Left ventricle myocardium inferior (tissue), 1 donor: ENCODE results near the gene AKT1S1. TPM values are rescaled to one million over a fixed set of nuclear protein-coding genes. Genes with fewer than 3 reads are reported as not detected.

Source experiments
- DNase-seq: peaks from one replicate; pipeline ENCODE4 v3.0.0-alpha.2; 2020
- H3K27ac ChIP-seq: fragments of 200-600 bp; replicated peaks from 2 replicates; pipeline ENCODE4 v1.8.0; 2021
- H3K27me3 ChIP-seq: fragments of 200-600 bp; 2 replicates; pipeline ENCODE4 v1.8.0; 2021; ENCODE audit warnings: low read depth
- H3K36me3 ChIP-seq: fragments of 200-600 bp; 2 replicates; pipeline ENCODE4 v1.8.0; 2021
- H3K4me1 ChIP-seq: fragments of 200-600 bp; 2 replicates; pipeline ENCODE4 v1.8.0; 2021
- H3K4me3 ChIP-seq: fragments of 200-600 bp; 2 replicates; pipeline ENCODE4 v1.8.0; 2021; ENCODE audit warnings: mild to moderate bottlenecking, moderate library complexity
- H3K9me3 ChIP-seq: fragments of 200-600 bp; replicated peaks from 2 replicates; pipeline ENCODE4 v1.8.0; 2021
- intact Hi-C: fragments of 100-400 bp; cut with micrococcal nuclease; formaldehyde crosslinking; loops from one replicate; pipeline ENCODE4 v1.11.0; 2022
- total RNA-seq: library from RNA; stranded (reverse); fragmentation: NEBNext Ultra II Directional; extraction: Animal tissue kit (Norgen Biotek cat#: 25700); gene quantifications from one replicate; pipeline ENCODE4 v1.2.1, GENCODE V29; 2021
- TF ChIP-seq, protein P1 (sequence below): fragments of 200-600 bp; IDR thresholded peaks from 2 replicates; pipeline ENCODE4 v1.8.0; 2021; ENCODE audit warnings: antibody characterized with exemption, mild to moderate bottlenecking, borderline replicate concordance
- donor health status: DM: no; HTN: yes; CAD: no; lungs with severe emphysema.

The AKT1S1 gene
- total RNA-seq, 1 donor from 2014 or later: 36.0 TPM

DNA sequence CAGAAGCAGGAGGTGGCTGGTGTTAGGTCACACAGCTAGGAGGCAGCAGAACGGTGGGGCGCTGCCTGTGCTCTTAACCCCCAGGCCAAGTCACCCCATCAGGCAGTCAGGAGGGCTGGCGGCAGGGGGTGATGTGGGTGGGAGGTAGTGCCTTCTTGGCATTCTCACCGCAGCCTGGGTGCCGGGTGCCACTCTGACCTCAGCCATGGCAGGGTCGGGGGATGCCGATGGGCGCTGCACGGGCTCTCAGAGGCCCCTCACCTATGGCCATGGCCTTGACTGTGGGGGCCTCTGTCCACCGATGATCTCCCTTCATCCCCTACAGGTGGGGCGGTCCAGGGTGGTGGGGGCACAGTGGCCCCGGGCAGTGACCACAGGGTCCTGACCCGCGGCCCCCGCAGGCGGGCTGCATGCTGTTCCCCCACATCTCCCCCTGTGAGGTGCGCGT is 20.6 kb downstream of the AKT1S1 start:
- TF ChIP-seq, protein P1, sequence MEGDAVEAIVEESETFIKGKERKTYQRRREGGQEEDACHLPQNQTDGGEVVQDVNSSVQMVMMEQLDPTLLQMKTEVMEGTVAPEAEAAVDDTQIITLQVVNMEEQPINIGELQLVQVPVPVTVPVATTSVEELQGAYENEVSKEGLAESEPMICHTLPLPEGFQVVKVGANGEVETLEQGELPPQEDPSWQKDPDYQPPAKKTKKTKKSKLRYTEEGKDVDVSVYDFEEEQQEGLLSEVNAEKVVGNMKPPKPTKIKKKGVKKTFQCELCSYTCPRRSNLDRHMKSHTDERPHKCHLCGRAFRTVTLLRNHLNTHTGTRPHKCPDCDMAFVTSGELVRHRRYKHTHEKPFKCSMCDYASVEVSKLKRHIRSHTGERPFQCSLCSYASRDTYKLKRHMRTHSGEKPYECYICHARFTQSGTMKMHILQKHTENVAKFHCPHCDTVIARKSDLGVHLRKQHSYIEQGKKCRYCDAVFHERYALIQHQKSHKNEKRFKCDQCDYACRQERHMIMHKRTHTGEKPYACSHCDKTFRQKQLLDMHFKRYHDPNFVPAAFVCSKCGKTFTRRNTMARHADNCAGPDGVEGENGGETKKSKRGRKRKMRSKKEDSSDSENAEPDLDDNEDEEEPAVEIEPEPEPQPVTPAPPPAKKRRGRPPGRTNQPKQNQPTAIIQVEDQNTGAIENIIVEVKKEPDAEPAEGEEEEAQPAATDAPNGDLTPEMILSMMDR: no peak
- H3K27me3 ChIP-seq: no peaks in the 10 kb centered on the region
- intact Hi-C loops: no loop called here
- H3K36me3 ChIP-seq: peaks cover 71% of the 10 kb centered on the region
- H3K4me3 ChIP-seq: no peak overlapping the region
- peaks cover 44% of the 10 kb centered on the region for H3K4me1 ChIP-seq
- no peak overlapping the region for H3K27ac ChIP-seq
- H3K9me3 ChIP-seq: no peaks in the 10 kb centered on the region
- DNase-seq: no peak

DNA sequence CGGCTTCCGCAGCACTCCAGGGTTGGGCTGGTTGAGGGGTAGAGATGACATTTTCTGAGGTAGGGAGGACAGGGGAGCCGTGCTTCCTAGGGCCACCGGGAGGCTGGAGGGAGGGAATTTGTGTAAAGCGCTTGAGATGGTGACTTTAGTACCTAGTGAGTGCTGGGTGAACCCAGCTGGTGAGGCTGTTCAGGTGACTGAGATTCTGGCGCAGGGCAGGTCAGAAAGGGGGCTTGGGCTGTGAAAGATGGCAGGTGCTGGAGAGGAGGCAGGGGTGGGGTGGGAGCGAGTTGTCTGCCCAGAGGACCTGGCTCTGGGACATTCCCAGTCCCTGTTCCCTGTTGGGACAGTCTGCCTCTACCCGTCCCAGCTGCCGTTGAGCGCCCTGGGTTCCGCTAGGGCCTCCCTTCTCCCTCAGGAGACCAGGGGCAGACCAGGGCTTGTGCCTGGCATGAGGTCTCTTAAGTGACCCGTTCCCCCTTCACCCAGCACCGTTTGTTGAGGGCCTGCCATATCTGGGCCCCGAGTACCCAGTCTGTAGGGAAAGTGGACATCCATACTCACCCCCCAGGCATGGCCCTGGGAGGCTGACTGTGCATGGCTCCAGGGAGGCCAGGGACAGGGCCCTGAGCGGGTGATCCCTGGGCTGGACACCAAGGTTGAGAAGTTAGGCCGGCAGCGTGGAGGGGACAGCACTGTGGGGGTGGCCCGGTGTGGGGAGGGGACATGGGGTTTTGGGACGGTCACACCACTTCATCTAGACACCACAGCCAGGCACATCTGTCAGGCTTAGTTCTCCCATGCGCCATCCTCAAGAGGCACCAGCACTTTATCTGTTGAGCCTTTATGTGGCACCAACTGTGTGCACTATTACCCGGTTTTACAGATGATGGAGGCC is 21.2 kb downstream of the AKT1S1 start:
- H3K27me3 ChIP-seq: no peaks in the 10 kb centered on the region
- no peak overlapping the region for H3K27ac ChIP-seq
- intact Hi-C loops: no loop called here
- H3K9me3 ChIP-seq: no peaks in the 10 kb centered on the region
- H3K36me3 ChIP-seq: peaks cover 65% of the 10 kb centered on the region
- H3K4me1 ChIP-seq: peaks cover 38% of the 10 kb centered on the region
- no peak overlapping the region for H3K4me3 ChIP-seq
- TF ChIP-seq, protein P1: no peak
- DNase-seq: no peak

DNA sequence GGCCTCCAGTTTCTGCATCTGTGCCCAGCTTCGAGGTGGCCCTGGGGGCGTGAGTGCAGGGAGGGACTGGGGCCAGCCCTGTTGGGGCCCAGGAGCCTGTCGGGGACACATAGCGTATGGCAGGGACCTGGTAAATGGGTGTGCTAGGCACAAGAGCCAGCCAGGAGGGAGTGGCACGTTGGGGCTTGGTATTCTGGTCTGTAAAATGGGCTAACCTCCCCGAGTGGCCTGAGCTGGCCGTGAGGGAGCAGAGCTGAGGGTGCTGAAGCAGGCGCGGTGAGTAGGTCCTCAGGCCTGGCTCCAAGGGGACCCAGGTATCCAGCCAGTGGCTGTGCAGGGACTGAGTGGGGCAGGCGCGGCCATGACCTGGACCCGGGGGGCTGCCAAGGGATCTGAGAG is 21.9 kb downstream of the AKT1S1 start:
- Histone ChIP-seq H3K27ac (no peak overlapping the region), H3K36me3 (peaks cover 58% of the 10 kb centered on the region), H3K9me3 (no peaks in the 10 kb centered on the region), H3K4me3 (no peak overlapping the region), H3K4me1 (peaks cover 37% of the 10 kb centered on the region), H3K27me3 (no peaks in the 10 kb centered on the region)
- intact Hi-C loops: no loop called here
- DNase-seq: no peak
- TF ChIP-seq, protein P1: no peak

DNA sequence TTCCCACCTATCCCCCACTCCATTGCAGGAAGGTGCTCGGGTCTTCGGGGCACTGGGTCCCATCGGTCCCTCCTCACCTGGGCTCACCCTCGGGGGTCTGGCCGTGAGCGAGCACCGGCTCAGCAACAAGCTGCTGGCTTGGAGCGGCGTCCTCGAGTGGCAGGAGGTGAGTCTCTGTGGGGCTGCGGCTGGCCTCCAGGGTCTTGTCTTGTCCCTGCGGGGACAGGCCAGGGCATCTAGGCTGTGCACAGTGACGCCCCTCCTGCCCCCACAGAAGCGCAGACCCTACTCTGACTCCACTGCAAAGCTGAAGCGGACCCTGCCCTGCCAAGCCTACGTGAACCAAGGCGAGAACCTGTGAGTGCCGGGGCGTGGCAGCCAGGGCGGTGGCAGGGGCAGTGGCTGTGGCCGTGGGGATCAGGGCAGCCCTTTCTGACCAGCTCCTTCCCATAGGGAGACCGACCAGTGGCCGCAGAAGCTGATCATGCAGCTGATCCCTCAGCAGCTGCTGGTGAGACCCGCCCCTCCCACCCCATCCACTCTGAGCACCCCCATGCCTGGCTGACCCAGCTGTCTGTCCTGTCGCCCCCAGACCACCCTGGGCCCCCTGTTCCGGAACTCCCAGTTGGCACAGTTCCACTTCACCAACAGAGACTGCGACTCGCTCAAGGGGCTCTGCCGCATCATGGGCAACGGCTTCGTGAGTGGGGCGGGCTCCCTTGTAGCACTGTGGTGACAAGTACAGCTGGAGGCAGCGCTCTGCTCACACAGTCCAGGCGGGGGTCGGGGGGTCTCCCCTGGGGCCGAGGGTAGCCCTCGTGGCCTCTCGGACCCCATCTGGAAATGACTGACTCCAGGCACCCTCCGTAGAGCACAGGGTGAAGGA is 22.5 kb downstream of the AKT1S1 start:
- Histone ChIP-seq H3K36me3 (peaks cover 52% of the 10 kb centered on the region), H3K4me1 (peaks cover 44% of the 10 kb centered on the region), H3K9me3 (no peaks in the 10 kb centered on the region), H3K4me3 (no peak overlapping the region), H3K27me3 (no peaks in the 10 kb centered on the region), H3K27ac (no peak overlapping the region)
- no peak for DNase-seq
- TF ChIP-seq, protein P1: no peak
- intact Hi-C loops: no loop called here

DNA sequence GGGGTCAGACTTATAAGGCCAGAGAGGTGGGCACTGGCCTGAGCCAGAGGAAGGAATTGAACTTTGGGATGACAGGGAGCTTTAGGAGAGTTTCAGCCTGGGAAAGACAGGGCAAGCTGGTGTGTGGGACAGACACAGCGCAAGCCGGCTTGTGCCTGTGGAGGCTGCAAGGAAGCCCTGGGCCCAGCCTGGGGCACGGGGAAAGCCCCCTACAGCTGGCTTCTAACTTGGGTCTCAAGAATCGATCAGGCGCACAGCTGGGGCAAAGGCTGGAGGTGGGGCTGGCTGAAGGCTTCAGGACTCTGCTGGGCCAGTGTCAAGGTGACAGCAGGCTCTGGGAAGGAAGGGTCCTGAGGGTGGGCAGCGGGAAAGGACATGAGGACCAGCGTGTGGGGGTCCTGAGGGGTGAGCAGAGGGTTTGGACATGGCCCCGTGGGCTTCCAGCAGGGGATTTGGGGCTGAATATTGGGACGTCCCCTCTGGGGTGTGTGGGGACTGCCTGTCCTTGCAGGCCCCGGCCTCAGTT is 23.2 kb downstream of the AKT1S1 start:
- TF ChIP-seq, protein P1: no peak
- Histone ChIP-seq H3K27ac (no peak overlapping the region), H3K4me1 (peaks cover 45% of the 10 kb centered on the region), H3K4me3 (no peak overlapping the region), H3K36me3 (peaks cover 45% of the 10 kb centered on the region), H3K9me3 (peaks cover 5% of the 10 kb centered on the region), H3K27me3 (no peaks in the 10 kb centered on the region)
- no peak for DNase-seq
- intact Hi-C loops: no loop called here
